Endometrial microvascular endothelial cells (primary cell): ENCODE measurements around the gene APC2. TPM values are rescaled to one million over a fixed set of nuclear protein-coding genes. Genes with fewer than 3 reads are reported as not detected.
"Not testable (repeated sequence)": the region's sequence is repeated elsewhere in the genome, so short reads cannot be mapped to it uniquely, and the experiment has no call there.

Source experiments
- in situ Hi-C: cut with HindIII; loops from 2 replicates; pipeline ENCODE4 v1.10.0; 2017; ENCODE audit warnings: low sequenced_read_pairs, low pct_unique_long_range_greater_than_20kb; ENCODE audit errors: inconsistent ontology term
- total RNA-seq: library from RNA; depleted of rRNA; stranded (reverse); fragments of >200 nt; gene quantifications from one replicate; pipeline ENCODE4 v1.2.3, GENCODE V29; 2015; ENCODE audit errors: inconsistent ontology term

The APC2 gene
- total RNA-seq, 1 donor from 2014 or later: not detected

DNA sequence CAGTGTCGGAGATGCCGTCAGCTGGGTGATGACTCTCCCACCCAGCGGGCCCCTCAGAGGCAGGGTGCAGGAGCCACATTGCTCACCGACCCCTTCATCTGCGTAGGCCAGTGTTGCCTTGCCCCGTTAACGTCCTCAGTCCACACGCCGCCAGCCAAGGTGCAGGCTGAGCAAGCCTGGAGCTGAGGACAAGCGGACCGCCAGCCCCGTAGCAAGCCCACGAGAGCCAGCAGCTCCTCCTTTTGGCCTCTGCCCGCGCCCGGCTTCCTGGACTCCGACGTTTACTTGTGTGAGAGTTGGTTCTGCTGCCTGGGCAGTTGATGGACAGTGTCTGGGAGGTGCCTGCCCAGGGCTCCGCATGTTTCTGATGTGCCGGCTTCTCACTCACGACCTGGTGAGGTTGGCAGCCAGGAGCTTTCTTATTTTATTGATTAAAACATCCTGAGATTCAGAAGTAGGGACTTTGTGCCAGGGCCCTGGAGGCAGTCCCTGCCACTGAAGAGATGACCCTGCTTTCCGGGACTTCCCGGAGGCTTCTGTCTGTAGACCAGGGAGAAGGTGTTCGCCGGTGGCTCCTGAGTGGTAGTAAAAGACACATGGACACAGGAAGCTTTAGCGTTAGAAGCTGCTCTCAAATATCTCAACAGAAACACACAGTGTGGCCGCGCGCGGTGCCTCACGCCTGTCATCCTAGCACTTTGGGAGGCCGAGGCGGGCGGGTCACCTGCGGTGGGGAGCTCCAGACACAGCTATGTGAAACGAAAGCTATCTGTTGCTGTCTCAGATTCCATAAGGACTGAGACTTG is 36.7 kb upstream of the APC2 start:
- in situ Hi-C loops: no loop called here

DNA sequence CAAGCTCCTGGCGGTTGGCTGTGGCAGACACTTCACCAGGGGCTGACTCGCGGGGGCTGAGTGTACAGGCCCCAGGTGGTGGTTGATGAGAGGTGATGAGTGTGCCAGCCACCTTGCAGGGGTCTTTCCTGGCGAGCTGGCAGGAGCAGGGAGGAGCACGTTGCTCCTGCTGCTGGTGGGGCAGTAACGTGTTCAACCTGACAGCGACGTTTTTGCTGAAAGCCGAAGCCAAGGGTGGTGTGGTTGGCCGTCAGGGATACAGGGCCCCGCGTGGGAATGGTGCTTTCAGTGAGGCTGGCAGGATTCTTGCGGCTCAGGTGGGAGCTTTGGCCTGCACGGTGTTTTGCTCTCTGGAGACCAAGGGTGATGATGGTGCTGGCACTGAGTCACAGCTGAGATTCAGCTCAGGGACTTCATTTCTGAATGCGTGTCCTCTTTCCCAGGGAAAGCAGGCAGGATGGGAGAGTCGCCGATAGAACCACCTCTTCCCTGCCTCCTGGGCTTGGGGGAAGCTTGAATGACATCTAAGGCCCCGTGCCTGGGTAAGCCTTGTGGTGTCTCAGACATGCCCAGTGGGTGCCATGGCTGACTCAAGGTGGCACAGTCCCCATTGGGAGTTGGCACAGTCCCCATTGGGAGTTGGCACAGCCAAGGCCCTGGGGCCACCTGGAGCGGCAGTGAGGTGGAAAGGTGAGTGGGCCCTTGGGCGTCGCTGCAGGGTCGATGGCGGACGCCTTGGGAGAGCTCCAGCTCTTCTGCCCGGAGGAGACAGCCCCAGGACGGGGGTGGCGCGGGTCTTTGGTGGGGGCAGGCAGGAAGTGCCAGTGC is 33.7 kb upstream of the APC2 start:
- in situ Hi-C loops: no loop called here

DNA sequence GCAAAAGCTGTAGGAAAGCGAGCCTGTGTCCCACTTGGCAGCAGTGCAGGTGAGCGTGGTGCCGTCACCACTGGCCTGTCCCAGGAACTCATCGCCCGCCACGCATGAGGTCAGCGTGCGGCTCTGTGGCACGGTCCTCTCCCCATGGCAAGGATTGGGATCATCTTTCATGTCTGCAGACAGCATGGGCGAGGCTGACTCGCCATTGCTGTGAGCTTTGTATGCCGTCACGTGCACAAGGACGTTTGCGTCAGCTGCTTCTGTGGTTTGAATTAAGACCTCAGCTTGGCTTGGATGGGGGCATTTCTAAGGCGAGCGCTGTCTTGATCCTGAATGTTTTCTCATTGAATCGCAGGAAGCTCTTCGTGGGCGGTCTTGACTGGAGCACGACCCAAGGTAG is 32.8 kb upstream of the APC2 start:
- in situ Hi-C loops: no loop called here

DNA sequence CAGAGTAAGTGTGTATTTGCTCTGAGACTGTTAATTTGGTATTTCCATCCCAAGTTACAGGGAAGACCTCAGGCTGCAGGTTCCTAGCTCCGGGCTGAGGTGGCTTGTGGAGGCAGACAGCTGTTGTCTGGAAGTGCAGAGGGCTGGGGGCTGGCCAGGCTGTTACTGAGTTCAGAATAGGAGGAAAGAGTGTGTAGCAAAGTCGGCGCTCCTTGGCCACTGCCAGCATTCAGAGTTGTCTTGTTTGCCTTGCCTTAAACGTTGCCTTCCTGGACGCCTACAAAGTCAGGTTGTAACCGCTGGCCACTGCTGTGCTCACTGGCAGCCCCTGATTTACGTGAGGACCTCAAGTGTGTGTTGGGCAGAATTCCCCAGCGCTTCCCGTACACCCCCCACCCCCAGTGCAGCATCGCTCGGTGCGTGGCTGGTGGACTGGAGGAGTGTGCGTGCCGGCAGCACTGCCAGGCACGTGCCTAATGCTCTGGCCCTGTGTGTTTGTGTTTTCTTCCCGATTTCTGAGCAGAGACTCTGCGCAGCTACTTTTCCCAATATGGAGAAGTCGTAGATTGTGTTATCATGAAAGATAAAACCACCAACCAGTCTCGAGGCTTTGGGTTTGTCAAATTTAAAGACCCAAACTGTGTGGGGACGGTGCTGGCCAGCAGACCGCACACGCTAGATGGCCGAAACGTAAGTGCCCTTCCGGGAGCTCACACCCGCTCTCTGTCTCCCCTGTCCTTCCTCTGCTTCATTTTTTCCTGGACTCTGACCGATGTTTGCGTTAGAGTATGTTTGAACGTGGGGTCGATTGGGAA is 32.0 kb upstream of the APC2 start:
- in situ Hi-C loops: no loop called here

DNA sequence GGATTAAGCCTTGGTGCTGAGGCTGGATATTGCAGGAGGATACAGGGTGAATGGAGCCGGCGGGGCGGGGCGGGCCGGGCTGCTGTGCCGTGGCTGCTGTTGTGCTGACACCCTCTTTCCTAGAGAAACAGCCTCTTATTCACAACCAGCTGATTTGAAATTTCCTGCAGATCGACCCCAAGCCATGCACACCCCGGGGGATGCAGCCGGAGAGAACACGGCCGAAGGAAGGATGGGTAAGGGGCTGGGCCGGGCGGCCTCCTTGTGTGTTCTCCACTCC is 31.5 kb upstream of the APC2 start:
- in situ Hi-C loops: no loop called here

DNA sequence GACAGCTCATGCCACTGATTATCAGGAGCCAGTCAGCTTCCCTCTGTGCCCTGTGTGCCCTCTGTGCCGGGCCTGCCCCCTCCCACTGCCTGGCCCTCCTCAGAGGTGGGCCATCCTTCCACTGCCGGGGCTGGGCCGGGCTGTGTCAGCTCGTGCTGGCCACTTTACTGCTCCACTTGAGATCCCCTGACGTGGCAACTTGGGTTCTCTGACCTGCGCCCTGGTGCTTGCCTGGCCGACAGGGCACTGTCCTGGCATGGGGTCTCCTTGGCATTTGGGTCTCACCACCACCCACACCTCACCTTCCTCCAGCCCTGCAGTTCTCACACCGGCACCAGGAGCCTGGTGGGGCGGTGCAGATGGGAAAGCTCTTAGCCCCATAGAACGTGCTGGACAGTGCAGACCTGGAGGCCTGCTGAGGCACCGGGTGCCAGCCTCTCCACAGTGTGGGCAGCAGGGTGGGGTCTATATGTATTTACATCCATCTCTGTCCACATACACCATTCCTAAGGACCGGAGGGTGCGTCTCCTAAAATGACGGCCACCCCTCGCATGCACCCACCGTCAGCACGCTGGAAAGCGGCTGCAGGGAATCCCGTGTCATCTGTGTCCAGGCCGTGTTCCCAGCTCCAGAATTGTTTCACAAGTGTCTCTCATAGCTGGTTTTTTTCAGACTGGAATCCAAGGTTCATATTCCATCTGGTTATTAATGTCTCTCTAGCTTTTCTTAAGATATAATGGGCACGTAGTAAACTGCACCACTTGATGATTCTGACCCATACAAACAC is 30.8 kb upstream of the APC2 start:
- in situ Hi-C loops: no loop called here

DNA sequence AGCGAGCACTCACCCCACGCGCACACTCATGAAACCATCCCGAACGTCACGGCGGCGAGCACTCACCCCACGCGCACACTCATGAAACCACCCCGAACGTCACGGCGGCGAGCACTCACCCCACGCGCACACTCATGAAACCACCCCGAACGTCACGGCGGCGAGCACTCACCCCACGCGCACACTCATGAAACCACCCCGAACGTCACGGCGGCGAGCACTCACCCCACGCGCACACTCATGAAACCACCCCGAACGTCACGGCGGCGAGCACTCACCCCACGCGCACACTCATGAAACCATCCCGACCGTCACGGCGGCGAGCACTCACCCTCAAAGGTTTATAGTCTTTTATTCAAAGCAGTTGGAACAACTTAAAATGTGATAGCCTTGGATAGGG is 29.8 kb upstream of the APC2 start:
- in situ Hi-C loops: not testable (repeated sequence)

DNA sequence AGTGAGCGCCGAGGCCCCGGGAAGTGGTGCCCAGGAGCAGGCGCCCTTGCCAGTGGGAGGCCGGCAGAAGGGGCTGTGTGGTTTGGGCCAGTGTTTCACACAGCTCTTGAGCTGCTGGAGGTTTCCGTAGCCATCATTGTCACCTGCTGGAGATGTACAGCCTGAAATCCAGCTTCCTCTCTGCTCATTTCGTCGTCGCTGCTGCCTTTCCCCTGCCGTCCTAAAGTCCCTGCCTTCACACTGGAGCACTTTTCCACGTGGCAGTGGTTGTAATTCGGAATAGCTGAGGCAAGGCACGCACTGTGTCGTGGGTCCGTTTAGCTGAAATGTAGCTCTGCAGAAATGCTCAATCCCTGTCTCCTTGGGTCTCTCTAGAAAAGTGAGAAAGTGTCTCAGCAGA is 29.3 kb upstream of the APC2 start:
- in situ Hi-C loops: no loop called here

DNA sequence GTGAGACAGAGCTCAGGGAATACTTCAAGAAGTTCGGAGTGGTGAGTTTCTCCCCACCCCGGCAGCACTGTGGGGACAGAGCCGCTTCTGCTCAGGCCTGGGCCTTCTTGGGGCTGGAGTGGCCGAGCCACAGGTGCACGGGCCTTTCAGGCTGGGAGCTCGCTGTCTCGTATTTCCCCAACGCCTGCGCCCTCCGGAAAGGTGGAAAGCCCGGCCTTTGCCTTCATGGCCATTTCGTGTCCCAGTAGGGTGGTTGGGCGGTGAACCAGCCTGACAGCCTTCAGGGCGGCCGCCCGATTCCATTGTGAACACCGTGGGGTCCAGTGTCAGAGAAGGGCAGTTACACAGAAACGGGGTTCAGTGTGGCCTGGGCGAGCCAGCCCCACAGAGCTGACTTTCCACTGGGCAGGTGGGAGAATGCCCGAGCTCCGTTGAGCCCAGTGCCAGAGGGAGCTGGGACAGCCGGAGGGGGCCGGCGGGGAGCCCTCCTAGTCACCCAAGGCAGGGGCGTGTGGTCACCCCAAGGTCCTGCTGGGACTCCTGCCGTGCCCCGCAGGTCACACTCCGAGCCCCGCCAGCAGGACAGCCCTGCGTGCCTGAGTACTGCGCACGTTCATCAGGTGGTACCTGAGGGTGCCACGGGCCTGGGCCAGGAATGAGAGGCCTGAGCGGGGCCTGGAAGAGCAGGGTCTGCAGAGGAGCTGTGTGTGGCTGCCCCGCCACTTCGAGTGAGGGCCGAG is 28.5 kb upstream of the APC2 start:
- in situ Hi-C loops: no loop called here

DNA sequence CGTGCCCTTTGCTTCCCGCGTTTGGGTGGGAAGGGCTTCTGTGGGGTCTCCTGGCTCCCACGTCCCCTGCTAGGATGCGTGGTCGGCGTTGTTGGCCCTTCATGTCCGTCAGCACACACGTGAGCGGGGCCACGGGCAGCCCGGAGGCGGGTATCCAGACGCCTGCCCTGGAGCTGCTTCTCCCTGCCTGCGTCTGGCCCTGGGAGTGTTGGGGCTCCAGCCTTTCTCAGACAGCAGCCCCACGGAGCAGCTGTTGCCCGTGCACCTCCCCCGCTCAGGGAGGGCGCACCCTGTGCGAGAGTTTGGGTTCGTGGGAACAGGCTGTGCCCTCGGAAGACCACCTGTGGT is 28.0 kb upstream of the APC2 start:
- in situ Hi-C loops: no loop called here

DNA sequence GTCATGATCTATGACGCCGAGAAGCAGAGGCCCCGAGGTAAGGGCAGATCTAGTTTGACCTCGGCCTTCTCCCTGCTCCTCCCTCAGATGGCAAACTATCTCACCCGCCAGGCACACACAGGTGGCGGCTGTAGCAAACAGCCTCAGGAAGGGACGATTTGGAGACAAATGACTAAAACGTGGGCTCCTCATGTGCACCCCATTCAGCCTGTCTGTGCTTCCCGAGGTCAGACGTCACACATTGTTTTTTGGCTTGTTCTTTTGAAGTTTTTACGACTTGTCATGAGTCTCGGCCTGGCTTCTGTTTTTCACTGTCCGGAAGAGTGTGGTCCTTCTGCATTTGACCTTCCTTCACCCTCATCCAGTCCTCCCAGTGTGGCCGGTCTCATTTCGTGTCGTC is 27.6 kb upstream of the APC2 start:
- in situ Hi-C loops: no loop called here

DNA sequence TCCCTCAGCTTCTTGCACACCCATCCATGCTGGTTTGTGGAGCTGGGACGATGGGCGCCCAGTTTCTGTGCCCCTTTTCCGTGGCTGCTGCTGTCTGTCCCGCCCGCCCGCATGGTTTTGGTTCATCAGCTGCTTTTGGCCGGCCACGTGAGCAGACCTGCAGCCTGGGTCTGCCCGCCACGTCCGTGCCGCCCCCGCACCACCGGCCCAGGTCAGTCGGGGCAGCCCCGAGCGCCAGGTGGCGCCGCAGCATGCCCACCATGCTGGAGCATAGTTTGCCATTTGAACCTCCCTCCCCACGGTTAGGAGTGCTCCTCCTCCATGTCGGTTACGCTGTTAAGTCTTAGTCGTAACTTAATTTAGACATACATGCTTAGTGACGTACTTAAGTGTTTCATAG is 27.0 kb upstream of the APC2 start:
- in situ Hi-C loops: no loop called here

DNA sequence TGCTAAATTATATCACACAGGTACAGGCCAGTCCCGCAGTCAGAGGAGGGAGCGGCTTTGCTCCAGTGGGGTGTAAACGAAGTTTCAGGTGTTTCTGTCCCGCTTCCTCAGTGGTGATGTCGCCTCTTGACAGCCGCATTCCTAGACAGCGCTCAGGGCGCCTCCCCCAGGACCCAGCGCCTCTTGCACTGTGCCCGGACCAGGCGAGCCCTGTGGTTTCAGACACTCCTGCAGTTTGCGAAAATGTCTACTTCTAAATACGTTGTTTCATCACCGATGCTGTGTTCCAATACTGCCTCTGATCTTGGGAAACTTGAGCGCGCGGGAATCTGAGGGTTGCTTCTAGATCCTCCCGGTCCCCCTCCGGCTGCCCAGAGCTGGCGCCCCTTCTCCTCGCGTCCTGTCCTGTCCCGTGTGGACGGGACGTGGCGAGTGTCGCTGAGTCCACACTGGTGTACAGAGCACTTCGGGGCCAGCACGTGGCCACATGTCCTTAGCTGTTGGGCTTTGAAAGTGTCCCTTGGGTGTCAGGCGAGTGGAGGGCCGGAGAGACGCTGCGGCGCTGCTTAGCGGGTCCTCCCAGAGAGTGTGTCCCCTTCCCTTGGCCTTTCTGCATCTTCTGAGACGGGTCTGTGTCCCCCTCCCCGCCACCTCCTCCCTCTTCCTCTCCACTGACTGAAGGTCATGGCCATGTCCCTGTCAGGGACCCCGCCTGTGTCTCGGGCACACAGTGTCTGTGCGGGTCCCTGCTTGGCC is 26.3 kb upstream of the APC2 start:
- in situ Hi-C loops: no loop called here

DNA sequence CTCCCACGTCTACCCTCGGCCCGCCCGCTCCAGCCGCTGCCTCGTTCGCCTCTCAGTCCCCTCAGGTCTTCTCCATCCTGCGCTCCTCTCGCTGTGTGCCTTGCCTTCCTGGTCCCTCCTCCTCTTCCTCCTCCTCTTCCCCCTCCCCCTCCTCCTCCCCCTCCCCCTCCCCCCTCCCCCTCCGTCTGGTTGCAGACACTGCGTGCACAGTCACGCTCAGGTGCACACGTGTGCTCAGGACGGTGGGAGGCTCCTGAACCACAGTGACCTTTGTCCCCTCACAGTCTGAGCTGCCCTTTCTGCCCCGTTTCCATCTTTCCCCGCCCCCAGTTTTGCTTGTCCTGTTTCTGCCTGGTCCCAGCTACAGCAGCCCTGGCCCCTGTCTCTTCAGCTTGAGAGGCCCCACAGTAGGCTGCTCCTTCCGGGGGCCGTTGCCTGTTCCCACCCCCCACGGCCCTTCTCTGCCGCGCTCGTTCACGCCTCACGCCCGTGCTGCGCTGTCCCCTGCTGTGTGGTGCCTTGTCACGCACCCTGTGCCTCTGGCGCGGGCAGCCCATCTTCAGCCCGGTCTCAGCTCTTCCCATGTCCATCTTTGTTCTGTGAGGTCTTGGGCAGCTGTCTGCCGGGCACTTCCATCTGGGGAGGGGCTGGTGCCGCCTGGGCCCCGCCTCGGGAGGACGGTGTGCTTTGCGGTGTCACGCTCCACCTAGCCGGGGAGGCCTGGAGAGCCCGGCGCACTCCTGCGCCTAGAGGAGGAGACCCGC is 25.5 kb upstream of the APC2 start:
- in situ Hi-C loops: no loop called here

DNA sequence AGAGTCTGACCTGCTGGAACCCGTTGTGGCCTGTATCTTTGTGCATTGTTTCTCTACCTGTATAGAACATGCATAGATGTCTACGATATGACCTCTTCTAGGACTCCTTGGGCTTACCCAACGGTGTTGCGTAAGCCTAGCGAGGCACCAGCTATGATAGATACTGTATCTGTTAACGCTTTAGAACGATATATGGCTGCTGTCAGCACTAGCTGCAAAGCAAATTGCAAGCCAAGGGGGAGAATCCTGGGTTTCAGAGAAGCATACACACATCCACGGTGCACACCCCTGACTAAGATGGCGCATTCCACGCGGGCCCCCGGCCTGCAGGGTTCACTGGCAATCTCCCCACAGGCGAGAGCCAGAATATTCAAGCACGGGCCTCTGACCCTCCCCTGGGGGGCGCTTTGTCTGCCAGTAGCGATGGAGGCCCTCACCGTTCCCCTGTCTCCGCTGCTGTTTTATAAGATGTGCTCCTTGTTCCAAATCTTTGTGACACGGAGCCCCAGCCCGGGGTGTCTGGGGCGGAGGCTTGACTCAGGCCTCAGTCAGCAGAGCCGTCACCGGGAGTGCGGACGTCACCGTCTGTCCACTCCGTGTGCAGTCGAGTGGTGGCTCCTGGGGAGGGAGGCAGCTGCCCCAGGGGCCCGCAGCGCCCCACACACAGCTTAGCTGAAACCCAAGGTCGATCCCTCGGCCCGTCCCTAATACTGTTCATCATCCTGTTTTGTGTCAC is 24.7 kb upstream of the APC2 start:
- in situ Hi-C loops: no loop called here

DNA sequence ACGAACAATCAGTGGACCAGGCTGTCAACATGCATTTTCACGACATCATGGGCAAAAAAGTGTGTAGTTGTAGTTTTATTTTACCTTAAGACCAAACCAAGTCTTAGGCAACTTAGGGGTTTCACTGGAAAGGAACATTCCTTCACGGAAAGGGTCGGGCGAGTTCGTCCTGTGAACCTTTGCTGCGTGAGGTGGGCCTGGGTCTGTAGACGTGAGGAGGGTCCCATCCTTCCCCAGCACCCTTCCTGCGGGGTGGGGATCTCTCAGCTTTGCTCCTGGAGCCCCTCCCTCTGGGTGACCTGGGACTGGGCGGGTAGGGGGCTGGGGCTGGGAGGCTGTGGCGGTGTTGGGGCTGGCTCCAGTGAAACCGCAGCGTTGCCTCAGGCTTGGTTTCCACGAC is 24.0 kb upstream of the APC2 start:
- in situ Hi-C loops: no loop called here

DNA sequence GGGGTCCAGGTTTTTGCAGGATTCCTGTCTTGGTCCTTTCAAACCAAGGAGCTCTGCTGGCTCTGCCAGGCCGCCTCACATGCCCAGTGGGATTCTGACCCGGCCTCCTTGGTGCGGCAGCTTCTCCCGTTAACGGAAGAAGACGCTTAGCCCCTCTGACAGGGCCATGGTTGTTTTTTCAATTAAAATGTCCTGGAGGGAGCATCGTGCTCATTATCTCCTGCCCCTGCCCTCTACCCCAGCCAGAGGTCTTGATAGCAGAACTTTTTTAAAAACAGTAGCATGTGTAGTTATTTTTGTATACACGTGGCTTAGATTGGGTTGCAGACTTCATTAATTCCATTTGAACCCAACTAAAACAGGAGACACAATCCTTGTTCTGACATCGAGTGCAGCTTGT is 23.2 kb upstream of the APC2 start:
- in situ Hi-C loops: no loop called here
